Measurements from ENCODE around the gene RB1.

The RB1 gene

GRCh38 chr13:48303359-48304142 is at the start of gene RB1:
Gene RB1 (plus strand): TSS chr13:48303751. CDS start chr13:48303913, 162 bp downstream.
- peak; percentile 90 for DNase-seq

- no peak for DNase-seq
Measured at GRCh38 chr13:48253849-48254248, 49.7 kb upstream of the RB1 start.

- DNase-seq, result no peak
Measured at GRCh38 chr13:48255090-48255489, 48.5 kb upstream of the RB1 start.

GRCh38 chr13:48255954-48256353 is 47.6 kb upstream of the RB1 start:
- no peak for DNase-seq

GRCh38 chr13:48258002-48258401 is 45.5 kb upstream of the RB1 start:
- DNase-seq, result no peak

DNA sequence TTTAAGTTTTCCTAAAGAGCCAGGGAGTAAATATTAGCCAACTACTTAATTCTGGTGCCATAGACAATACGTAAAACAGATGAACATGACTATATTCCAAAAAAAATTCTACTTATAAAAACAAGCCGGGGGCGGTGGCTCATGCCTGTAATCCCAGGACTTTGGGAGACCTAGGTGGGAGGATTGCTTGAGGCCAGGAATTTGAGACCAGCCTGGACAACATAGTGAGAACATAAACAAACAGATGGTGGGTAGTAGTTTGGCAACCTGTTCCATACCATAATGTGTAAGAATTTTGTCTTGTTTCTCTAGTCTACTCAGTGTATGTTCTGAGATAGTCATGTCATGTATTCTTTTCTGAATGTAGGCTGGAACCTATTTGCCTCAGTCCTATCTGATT is 45.1 kb upstream of the RB1 start:
- DNase-seq, result no peak

- DNase-seq, result no peak
Measured at GRCh38 chr13:48260970-48261369, 42.6 kb upstream of the RB1 start.

DNA sequence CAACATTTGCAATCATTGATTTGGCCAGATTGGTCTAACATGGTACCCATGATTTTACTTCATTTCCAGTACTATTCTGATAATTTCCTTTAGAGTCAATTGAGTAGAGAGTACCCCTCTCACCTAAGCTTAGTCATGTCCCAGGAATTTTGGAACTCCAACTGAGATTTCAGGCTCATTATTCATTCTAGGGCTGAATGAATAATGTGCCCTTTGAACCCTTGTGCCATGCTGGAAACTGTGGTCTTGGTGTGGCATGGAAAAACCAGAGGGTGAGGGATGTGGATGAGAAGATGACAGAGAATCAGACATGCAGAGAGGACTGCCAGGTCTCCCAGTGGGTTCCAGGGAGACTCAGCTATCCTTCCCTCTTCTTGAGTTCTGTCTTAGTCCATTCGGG is 40.4 kb upstream of the RB1 start:
- peak; percentile 14 for DNase-seq

GRCh38 chr13:48264058-48264457 is 39.5 kb upstream of the RB1 start:
- DNase-seq, result no peak

DNA sequence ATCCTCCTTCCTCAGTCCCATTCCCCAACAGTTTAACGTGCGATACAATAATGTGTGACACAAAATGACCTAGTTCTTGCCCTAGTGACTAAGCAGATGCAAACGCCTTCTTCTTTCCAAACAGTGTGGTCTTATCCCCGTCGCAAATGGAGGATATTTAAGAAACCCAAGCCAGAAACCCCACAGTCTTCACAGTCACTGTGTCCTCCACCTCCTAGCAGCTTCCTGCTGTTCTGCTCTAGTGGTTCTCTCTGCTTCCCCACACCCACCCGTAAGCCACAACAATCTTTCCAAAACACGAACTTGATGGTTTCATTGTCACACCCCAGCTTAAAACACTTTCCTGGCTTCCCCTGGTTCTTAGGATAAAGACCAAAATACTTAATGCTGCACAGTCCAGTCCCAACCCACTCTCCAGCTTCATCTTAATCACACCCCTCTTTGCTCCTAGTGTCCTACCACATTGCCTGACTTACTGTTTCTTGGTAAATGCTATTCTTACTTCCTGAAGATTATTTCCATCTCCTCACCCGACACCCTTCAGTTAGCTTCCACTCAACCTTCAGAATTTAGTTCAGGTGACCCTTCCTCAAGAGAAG is 38.2 kb upstream of the RB1 start:
- no peak for DNase-seq

DNA sequence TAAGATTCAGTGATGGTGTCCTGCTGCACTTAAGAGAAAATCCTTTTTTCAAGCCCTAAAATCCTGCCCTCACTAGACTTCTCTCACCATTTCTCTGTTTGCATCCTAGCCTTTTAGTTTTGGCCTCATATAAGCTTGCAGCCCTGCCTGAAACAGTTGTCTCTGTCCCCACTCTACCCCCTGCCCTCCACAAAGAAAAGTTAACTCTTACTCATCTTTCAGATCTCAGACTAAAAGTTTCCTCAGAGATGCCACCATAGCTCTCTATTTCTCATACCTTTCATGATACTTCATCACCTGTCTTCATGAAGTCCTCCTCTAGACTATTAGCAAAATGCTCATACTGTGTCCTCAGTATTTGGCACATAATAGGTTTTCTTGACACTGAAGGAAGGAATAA is 37.4 kb upstream of the RB1 start:
- DNase-seq, result no peak

GRCh38 chr13:48266701-48267639 is 36.6 kb upstream of the RB1 start:
- no peak for DNase-seq

DNA sequence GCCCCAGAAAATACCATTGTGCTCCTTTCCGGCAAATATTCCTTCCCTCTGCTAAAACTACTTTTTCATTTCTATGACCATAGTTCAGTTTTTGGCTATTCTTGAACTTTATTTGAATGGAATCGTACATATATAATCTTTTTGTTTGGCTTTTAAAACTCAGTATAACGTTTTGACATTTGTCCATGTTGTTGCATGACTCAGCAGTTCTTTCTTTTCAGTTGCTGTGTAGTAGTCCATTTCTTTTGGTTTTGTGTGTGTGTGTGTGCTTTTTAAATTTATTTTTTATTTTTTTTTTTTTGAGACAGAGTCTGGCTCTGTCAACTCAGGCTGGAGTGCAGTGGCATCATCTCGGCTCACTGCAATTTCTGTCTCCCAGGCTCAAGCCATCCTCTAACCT is 35.5 kb upstream of the RB1 start:
- DNase-seq, result no peak

DNA sequence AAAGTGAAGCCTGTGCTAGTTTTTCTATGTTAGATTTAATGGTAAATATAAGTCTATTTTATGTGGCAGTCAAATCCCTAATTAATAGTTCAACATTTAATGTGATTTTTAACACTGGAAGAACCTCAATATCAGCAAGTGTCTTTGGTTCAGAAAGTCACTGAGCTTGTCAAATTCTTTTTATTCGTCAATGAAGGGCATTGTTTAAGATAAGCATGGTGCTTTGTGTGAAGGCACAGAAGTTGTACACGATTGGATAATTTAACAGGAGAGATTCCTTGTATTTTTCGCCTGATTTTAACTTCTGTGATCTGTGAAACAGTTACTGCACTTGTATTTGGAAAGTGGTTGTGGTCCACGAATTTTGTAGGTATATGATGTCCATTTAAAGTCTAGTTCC is 30.2 kb upstream of the RB1 start:
- no peak for DNase-seq

- DNase-seq, result no peak
Measured at GRCh38 chr13:48275507-48275906, 28.0 kb upstream of the RB1 start.

DNA sequence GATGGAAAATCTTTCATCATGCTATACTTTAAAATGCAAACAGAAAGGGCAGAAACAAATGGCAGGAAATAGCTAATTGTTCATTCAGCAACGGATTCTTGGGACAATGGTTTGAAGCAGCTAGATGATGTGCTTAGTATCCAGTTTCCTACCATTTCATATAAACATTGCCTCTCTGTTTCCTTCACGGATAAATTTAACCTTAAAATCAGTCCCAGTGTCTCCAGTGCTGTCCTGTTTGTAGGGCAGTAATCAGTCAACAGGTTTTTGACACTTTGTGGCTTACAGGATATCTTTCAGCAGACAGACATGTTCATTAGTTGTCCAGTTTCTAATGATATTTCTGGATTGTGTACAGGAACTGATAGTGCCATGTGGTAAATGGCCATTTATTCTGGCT is 24.7 kb upstream of the RB1 start:
- no peak for DNase-seq

DNA sequence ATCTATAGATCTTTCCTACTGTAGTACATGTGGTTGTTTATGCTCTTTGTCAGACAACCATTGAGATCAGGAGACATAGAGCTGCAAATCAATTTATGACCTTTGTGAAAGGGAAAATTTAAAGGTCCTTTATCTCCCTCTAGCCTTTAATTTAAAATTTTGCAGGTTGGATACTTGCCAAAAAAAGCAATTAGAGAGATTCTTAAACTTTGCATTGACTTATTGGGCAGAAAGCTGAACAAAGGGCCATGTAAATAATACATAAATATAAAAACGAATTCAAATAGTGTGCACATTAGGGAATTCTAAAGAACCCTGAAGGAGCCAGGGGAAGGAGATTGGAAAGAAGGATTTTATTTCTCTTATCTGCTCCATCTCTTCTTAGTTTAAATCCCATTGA is 22.0 kb upstream of the RB1 start:
- no peak for DNase-seq

GRCh38 chr13:48291730-48292129 is 11.8 kb upstream of the RB1 start:
- no peak for DNase-seq

DNA sequence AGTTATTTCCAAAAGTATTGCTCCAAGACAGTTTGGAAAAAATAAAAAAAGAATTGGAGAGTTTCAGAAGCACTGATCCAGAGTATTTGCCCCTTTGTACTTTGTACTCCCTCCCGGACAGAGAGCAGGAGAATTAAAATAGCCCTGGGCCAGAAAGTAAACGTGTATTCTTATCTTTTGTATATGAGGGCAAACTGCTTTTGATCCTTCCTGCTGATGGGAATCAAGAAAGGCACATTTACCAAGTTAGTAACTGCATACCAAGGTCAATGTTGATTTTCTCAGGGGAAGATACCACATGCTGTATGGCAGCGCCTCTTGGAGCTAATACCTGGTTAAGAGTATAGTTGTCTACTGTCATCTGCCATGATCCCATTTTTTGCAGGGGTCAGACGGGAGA is 10.9 kb upstream of the RB1 start:
- DNase-seq, result no peak

GRCh38 chr13:48294653-48295052 is 8.9 kb upstream of the RB1 start:
- no peak for DNase-seq

DNA sequence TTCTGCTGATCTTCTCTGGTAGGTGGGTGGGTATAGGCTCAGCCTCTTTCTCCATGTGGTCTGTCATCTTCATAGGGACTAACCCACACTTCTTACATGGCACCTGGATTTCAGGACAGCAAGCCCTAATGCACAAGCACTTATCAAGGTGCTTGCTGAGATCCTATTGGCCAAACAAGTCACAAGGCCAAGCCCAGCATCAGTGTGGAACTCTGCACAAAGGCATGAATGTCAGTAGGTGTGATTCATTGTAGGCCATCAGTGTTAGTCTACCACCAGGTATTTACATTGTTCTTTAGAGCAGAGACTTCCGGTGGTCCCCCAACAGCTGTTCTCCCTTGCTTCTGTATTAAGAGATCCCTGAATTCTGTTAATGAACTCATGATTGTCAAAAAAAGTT is 8.3 kb upstream of the RB1 start:
- DNase-seq, result no peak

- no peak for DNase-seq
Measured at GRCh38 chr13:48296528-48296927, 7.0 kb upstream of the RB1 start.

DNA sequence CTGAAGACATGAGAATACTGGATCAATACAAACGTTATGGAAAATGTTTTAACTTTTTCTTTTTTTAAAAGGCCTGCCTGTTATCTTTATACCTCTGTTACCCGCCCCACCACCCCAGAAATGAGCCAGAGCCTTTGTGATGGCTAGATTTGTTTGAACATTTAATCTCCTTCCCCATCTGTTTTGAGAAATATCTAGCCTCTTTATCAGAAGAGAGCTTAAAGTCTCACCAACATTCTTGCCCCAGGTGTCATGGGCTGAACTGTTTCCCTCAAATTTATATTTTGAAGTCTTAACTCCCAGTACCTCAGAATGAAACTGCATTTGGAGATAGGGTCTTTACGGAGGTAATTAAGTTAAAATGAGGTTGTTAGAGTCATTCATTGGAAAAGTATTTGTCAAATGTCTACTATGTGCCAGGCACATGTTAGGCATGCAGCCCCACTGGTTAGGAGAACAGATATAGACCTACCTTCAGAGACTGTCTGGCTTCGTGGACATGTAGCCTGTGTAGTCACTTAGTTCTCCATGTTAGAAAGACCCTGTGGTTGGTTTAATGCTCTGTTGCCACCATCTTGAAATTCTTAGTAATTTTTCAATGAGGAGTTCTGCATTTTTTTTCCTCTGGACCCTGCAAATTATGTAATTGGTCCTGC is 6.3 kb upstream of the RB1 start:
- no peak for DNase-seq

Measured in NCI-H226 (cell line).